C4-2B (cell line): ENCODE results near the gene MVB12B.

Experiments
- ZFX ChIP-seq: fragments of 450-650 bp; IDR thresholded peaks from 2 replicates; pipeline ENCODE4 v1.6.1; 2017
- TF ChIP-seq, protein P1 (sequence below): fragments of 450-650 bp; conservative IDR thresholded peaks from 2 replicates; pipeline ENCODE4 v1.5.1; 2017; ENCODE audit warnings: mild to moderate bottlenecking

DNA sequence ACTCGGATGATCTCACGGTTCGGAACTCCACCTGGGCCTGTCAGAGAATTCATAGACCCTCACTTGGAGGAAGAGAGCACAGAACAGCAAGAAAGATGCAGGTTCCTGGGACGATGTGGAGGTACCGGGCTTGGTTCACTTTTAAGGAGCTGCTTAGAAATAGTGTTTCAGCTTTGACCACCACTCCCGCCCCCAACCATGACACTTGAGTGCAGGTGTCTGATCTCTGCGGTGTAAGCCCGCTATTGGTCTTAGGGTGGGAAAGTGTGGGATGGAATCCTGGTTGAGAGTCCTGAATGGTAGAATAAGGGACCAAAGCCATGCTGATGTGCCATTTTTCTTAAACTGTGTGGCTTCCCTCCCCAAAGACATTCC lies 189.9 kb downstream of the MVB12B start:
- TF ChIP-seq, protein P1, sequence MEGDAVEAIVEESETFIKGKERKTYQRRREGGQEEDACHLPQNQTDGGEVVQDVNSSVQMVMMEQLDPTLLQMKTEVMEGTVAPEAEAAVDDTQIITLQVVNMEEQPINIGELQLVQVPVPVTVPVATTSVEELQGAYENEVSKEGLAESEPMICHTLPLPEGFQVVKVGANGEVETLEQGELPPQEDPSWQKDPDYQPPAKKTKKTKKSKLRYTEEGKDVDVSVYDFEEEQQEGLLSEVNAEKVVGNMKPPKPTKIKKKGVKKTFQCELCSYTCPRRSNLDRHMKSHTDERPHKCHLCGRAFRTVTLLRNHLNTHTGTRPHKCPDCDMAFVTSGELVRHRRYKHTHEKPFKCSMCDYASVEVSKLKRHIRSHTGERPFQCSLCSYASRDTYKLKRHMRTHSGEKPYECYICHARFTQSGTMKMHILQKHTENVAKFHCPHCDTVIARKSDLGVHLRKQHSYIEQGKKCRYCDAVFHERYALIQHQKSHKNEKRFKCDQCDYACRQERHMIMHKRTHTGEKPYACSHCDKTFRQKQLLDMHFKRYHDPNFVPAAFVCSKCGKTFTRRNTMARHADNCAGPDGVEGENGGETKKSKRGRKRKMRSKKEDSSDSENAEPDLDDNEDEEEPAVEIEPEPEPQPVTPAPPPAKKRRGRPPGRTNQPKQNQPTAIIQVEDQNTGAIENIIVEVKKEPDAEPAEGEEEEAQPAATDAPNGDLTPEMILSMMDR, result no peak
- TF ChIP-seq ZFX, result no peak
